GM15510 (cell line): ENCODE data around the gene SIRT5.
A peak's percentile ranks its signal among the peaks of the same experiment; 100 is the strongest.

ENCODE experiments used
- POLR2A ChIP-seq: IDR thresholded peaks from 3 replicates; pipeline ENCODE4 v1.6.1; 2011; ENCODE audit warnings: borderline replicate concordance; ENCODE audit not compliant: insufficient read length; ENCODE audit errors: extremely low read depth

Gene SIRT5

GRCh38 chr6:13574571-13575376 is at the start of gene SIRT5:
Gene SIRT5 (plus strand): TSS chr6:13574601. CDS start chr6:13584111, 9,510 bp downstream.
- peak; percentile 61 for TF ChIP-seq POLR2A

DNA sequence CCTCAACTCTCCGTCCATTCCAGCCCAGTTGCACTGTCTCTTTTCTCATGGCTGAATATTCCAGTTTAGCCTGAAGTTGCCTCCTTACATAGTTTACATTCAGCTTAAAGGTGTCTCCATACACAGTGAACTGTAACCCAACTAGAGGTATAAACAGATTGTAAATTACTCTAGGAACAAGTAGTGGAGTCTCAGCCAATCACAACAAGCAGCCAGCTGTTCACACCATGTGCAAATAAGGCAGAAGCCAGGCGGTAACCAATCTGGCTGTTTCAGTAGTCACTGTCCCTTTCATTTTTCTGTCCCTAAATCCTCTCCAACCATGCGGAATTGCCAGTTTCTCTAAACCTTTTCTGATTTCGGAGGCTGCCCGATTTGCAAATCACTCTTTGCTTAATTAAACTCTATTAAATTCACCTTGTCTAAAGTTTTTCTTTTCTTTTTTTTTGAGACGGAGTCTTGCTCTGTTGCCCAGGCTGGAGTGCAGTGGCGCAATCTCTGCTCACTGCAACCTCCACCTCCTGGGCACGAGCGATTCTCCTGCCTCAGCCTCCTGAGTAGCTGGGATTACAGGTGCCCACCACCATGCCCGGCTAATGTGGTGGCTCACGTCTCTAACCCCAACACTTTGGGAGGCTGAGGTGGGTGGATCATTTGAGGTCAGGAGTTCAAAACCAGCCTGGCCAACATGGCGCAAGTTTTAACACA is 49.4 kb upstream of the SIRT5 start:
- no peak for TF ChIP-seq POLR2A

DNA sequence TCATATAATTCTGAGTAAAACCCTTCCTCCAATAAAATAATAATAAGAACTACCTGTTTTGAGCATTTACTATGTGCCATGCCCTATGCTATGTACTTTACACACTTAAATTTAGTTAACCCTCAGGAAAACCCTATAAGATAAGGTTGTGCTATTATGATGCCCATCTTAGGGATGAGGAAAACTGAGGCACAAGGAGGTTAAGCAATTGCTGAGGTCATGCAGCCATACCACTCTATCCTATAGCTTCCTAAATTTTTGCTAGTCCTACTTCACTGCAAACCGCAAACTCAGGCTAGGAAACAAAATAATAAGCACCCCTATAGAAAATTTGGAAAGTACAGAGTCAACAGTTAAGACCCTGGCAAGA is 48.1 kb upstream of the SIRT5 start:
- no peak for TF ChIP-seq POLR2A

DNA sequence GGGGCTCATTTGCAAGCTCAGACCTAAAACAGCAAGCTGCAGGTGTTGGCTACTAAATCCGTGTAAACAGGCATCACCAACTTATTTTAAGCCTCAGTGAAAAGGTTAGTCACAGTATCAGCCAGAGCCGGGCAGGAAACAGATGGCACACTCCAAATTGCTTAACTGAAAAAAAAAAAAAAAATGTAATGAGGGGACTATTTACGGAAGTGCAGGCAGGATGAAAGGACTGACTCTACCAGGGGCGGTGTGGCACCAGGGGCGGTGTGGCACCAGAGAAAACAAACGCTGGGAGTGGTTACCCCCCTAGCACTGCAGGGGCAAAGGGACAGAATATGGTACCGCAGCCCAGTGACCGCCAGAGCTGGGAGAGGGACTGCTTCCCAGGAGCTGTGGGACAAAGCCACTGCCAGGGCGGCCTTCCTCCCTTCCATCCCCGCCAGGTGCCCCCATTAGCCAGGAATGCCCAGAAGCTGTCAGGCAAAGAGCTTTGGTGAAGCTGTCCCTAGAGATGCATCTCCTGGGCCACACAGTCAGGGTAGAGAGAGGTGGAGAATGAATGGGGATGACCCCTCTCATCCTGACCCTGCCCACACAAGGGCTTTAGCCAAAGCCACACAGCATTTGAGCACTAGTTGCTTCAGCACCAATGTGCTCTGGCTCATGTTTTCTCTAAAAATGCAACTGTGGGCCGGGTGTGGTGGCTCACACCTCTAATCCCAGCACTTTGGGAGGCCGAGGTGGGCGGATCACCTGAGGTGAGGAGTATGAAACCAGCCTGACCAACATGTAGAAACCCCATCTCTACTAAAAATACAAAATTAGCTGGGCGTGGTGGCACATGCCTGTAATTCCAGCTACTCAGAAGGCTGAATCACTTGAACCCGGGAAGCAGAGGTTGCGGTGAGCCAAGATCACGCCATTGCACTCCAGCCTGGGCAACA is 47.4 kb upstream of the SIRT5 start:
- TF ChIP-seq POLR2A, result no peak

DNA sequence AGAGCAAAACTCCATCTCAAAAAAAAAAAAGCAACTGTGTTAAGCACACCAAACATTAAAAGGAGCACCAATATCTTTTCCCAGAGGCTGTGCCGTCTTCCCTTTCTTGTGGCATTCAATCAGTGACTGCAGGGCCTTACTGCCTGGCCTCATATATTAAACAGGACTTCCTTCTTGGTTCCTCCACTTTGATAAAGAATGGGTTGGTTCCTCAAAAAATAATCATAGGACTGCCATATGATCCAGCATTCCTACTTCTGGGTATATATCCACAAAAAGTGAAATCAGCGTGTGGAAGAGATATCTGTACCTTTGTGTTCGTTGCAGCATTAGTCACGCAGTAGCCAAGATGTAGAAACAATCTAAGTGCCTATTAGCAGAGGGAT is 46.7 kb upstream of the SIRT5 start:
- TF ChIP-seq POLR2A, result no peak

- TF ChIP-seq POLR2A, result no peak
Observed at GRCh38 chr6:13528232-13528631, 46.2 kb upstream of the SIRT5 start.

DNA sequence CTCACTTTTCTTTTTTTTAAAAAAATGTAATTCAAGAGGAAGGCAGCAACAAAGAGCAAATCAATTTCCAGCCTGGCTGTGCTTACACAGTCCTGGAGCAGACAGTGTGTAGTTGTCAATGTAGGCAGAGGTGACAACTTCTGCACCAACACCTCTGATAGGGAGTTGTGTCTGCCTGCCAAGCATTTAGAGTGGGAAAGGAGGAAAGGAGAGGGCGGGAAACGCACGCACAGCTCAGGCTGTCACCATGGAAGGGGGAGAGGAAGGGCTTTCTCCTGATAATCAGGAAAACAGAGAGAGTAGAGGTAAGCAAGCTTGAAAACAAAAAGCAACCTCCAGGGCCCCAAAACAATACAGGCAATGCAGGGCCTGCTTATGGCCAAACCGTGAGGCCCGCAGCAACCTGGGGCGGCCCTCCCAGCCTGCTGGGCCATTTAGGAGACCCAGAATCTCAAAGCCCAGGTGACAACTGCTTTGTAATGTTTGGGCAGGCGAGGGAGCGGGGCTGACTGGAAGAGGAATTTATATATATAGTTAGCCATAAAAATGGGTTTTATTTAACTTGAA is 45.5 kb upstream of the SIRT5 start:
- no peak for TF ChIP-seq POLR2A

- no peak for TF ChIP-seq POLR2A
Observed at GRCh38 chr6:13531956-13532355, 42.4 kb upstream of the SIRT5 start.

GRCh38 chr6:13534536-13534935 is 39.9 kb upstream of the SIRT5 start:
- TF ChIP-seq POLR2A, result no peak

DNA sequence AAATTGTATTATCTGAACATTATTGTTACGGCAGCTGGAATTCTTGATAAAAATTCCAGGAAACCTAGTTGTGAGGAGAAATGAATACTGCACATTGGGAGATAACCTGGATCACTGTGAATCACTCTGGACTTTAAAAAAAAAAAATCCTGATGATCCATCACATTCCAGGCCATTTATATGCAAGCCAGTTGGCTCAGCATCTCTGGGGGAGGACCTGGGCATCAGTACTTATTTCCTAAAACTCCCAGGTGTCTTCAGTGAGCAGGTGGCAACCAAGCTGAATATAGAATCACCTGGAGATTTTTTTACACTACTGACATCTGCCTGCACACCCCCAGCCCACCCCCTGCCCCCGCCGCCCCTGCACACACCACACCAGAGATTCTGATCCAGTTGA is 39.1 kb upstream of the SIRT5 start:
- TF ChIP-seq POLR2A, result no peak

DNA sequence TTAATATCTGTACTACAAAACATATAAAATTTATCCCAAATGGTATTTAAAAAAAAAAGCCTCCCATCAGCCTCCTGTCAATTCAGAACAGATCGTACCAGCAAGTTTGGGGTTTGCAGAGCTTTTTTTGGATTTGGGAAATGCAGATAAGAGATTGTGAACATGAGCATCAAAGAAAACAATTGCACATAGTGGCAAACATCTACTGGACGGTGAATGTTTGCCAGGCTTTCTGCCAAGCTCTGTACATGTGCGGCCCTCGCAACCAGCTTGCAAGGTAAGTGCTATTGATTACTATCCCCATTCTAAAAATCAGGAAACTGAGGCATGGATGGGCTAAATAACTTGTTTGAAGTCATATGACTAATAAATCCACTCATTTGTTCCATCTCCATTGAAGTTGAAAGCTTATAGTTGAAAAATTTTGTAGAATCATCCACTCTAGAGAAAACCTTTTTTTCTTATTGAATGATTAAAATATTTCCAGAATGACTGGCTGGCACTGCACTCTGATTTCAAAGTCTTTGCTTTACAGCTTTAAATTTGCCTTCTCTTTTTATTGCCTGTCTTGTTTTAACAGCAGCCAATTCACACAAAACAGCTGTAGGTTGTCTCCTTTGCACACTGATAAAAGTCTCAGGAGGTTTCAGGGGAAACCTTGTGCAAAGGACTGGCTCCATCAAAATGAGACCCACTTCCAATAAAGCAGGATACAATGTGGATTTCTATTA is 37.4 kb upstream of the SIRT5 start:
- TF ChIP-seq POLR2A, result no peak

GRCh38 chr6:13537527-13537897 is 36.9 kb upstream of the SIRT5 start:
- no peak for TF ChIP-seq POLR2A

DNA sequence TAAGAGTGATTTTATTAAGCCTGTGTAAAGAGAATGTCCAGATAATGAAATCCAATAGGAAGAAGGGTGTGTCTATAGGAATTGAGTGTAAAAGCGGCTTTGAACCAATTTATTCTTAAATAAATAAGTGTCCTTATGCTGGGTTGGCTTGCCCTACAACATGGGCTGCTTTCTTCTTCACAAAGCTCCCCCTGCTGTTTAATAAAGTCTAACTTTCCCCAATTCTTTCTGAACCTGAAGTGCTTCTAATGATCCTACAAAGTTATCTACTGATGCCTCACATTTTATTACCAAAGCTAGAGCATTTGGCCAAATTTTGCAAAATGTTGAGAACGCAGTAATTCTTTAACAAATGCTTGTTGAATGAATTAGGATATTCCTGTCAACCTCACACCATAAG is 36.3 kb upstream of the SIRT5 start:
- no peak for TF ChIP-seq POLR2A

- TF ChIP-seq POLR2A, result no peak
Observed at GRCh38 chr6:13538600-13538999, 35.8 kb upstream of the SIRT5 start.
